ENCODE results near the gene GTPBP3.

The GTPBP3 gene

GRCh38 chr19:17385878-17386611 lies 48.7 kb downstream of the GTPBP3 start:
- no peak overlapping the region for H3K4me3 ChIP-seq (ENCODE audit: low read depth, low read length)
- ChIA-PET POLR2A (interaction anchor here (0.5 to 0.6 kb wide), 2 partner anchors 40 to 90 kb away, joined by 3 read pairs; no protein-coding TSS in a partner anchor), CTCF (interaction anchor here (0.8 to 9.7 kb wide), 32 partner anchors 9 to 469 kb away, joined by 3 to 208 read pairs (median 4); partner anchors contain the start of genes ANKLE1, BST2, MRPL34 and MVB12A)
- no peak for DNase-seq (ENCODE audit: low read depth, low spot score)
- TF ChIP-seq CTCF (IDR thresholded peaks at IDR 0.05; ENCODE audit: insufficient read depth, low read length, missing control alignments), result peak; percentile 95

GRCh38 chr19:17389288-17389687 lies 51.9 kb downstream of the GTPBP3 start:
- ChIA-PET CTCF (interaction anchor here (1.0 to 9.7 kb wide), 20 partner anchors 10 to 377 kb away, joined by 3 to 208 read pairs (median 6); partner anchors contain the start of genes BST2, DDA1, MRPL34 and MVB12A), POLR2A (interaction anchor here (0.6 kb wide), 1 partner anchor 34 kb away, joined by 4 read pairs; no protein-coding TSS in a partner anchor)
- no peak overlapping the region for H3K4me3 ChIP-seq (ENCODE audit: low read depth, low read length)
- no peak for TF ChIP-seq CTCF (IDR thresholded peaks at IDR 0.05; ENCODE audit: insufficient read depth, low read length, missing control alignments)
- DNase-seq (ENCODE audit: low read depth, low spot score), result no peak

GRCh38 chr19:17389957-17390664 lies 52.8 kb downstream of the GTPBP3 start:
- CTCF ChIA-PET, result interaction anchor here (1.0 to 9.7 kb wide), 17 partner anchors 9 to 376 kb away, joined by 3 to 208 read pairs (median 6); partner anchors contain the start of genes BST2, DDA1, MRPL34 and PLVAP
- peak; percentile 23 for TF ChIP-seq CTCF (IDR thresholded peaks at IDR 0.05; ENCODE audit: insufficient read depth, low read length, missing control alignments)
- DNase-seq (ENCODE audit: low read depth, low spot score), result no peak
- peak overlapping the region; percentile 63 for H3K4me3 ChIP-seq (ENCODE audit: low read depth, low read length)
- POLR2A ChIA-PET, result interaction anchor here (0.6 to 1.2 kb wide), 3 partner anchors 35 to 81 kb away, joined by 3 to 6 read pairs (median 4); partner anchors contain the start of gene DDA1

- H3K4me3 ChIP-seq (ENCODE audit: low read depth, low read length), result peak overlapping the region; percentile 63
- peak; percentile 29 for DNase-seq (ENCODE audit: low read depth, low spot score)
- ChIA-PET CTCF (interaction anchor here (0.7 to 9.7 kb wide), 14 partner anchors 8 to 163 kb away, joined by 3 to 208 read pairs (median 8); partner anchors contain the start of genes MRPL34 and PLVAP), POLR2A (interaction anchor here (1.2 kb wide), 1 partner anchor 82 kb away, joined by 6 read pairs; the partner anchor contains the start of gene DDA1)
- TF ChIP-seq CTCF (IDR thresholded peaks at IDR 0.05; ENCODE audit: insufficient read depth, low read length, missing control alignments), result peak; percentile 76
These were observed 53.5 kb downstream of the GTPBP3 start for GRCh38 chr19:17390665-17391370.

GRCh38 chr19:17391371-17392151 lies 54.2 kb downstream of the GTPBP3 start:
- H3K4me3 ChIP-seq (ENCODE audit: low read depth, low read length), result peak overlapping the region; percentile 51
- CTCF ChIA-PET, result interaction anchor here (0.6 to 9.7 kb wide), 8 partner anchors 14 to 98 kb away, joined by 3 to 208 read pairs (median 12); partner anchors contain the start of genes BST2, DDA1 and PLVAP
- TF ChIP-seq CTCF (IDR thresholded peaks at IDR 0.05; ENCODE audit: insufficient read depth, low read length, missing control alignments), result no peak
- POLR2A ChIA-PET, result interaction anchor here (1.2 kb wide), 1 partner anchor 83 kb away, joined by 6 read pairs; the partner anchor contains the start of gene DDA1
- DNase-seq (ENCODE audit: low read depth, low spot score), result no peak
